ENCODE data around the gene LAMTOR2.
A peak's percentile ranks its signal among the peaks of the same experiment; 100 is the strongest.

Gene LAMTOR2

GRCh38 chr1:156103521-156103947, 49.0 kb downstream of the LAMTOR2 start:
- TF ChIP-seq CTCF (IDR thresholded peaks at IDR 0.05), result no peak
- Histone ChIP-seq H3K27ac (peak overlapping the region; percentile 93), H3K4me3 (ENCODE audit: low read depth, low read length) (peak overlapping the region; percentile 23)

GRCh38 chr1:156104065-156104810, 49.7 kb downstream of the LAMTOR2 start:
- Histone ChIP-seq H3K27me3 (ENCODE audit: control insufficient read depth, insufficient read depth, low read length) (no peaks in the 10 kb centered on the region), H3K36me3 (ENCODE audit: control insufficient read depth, insufficient read depth, low read length) (no peaks in the 10 kb centered on the region), H3K4me3 (ENCODE audit: low read depth, low read length) (peak overlapping the region; percentile 23), H3K79me2 (no peaks in the 10 kb centered on the region), H3K4me2 (ENCODE audit: low read length) (peak overlapping the region; percentile 43), H3K4me1 (peaks cover 22% of the 10 kb centered on the region), H2AFZ (peak overlapping the region; percentile 45), H3K27ac (peak overlapping the region; percentile 93), H3K9me3 (ENCODE audit: control insufficient read depth, low read length) (no peaks in the 10 kb centered on the region), H3K9ac (no peak overlapping the region)
- TF ChIP-seq CTCF (IDR thresholded peaks at IDR 0.05), result no peak

More at GRCh38 chr1:156103521-156103947, 49.0 kb downstream of the LAMTOR2 start:
- Histone ChIP-seq H3K27me3 (ENCODE audit: control insufficient read depth, insufficient read depth, low read length) (no peaks in the 10 kb centered on the region), H3K36me3 (ENCODE audit: control insufficient read depth, insufficient read depth, low read length) (no peaks in the 10 kb centered on the region), H3K79me2 (no peaks in the 10 kb centered on the region), H2AFZ (peak overlapping the region; percentile 45), H3K9ac (no peak overlapping the region), H3K9me3 (ENCODE audit: control insufficient read depth, low read length) (no peaks in the 10 kb centered on the region), H3K4me1 (peaks cover 22% of the 10 kb centered on the region), H3K4me2 (ENCODE audit: low read length) (peak overlapping the region; percentile 43)

GRCh38 chr1:156104861-156105832, 50.6 kb downstream of the LAMTOR2 start:
- H2AFZ ChIP-seq, result peak overlapping the region; percentile 66
- TF ChIP-seq CTCF (IDR thresholded peaks at IDR 0.05), result no peak

GRCh38 chr1:156106624-156107488, 52.3 kb downstream of the LAMTOR2 start:
- no peaks in the 10 kb centered on the region for H3K9me3 ChIP-seq (ENCODE audit: control insufficient read depth, low read length)
- no peaks in the 10 kb centered on the region for H3K27me3 ChIP-seq (ENCODE audit: control insufficient read depth, insufficient read depth, low read length)
- H3K79me2 ChIP-seq, result no peaks in the 10 kb centered on the region
- peak overlapping the region; percentile 43 for H3K4me2 ChIP-seq (ENCODE audit: low read length)
- H3K9ac ChIP-seq, result no peak overlapping the region
- H3K36me3 ChIP-seq (ENCODE audit: control insufficient read depth, insufficient read depth, low read length), result no peaks in the 10 kb centered on the region
- peak overlapping the region; percentile 79 for H2AFZ ChIP-seq
- H3K27ac ChIP-seq, result peak overlapping the region; percentile 96
- H3K4me3 ChIP-seq (ENCODE audit: low read depth, low read length), result peak overlapping the region; percentile 11
- TF ChIP-seq CTCF (IDR thresholded peaks at IDR 0.05), result no peak
- H3K4me1 ChIP-seq, result peaks cover 25% of the 10 kb centered on the region

More at GRCh38 chr1:156104861-156105832, 50.6 kb downstream of the LAMTOR2 start:
- H3K79me2 ChIP-seq, result no peaks in the 10 kb centered on the region
- peaks cover 22% of the 10 kb centered on the region for H3K4me1 ChIP-seq
- H3K27me3 ChIP-seq (ENCODE audit: control insufficient read depth, insufficient read depth, low read length), result no peaks in the 10 kb centered on the region
- H3K4me2 ChIP-seq (ENCODE audit: low read length), result peak overlapping the region; percentile 76
- peak overlapping the region; percentile 5 for H3K9ac ChIP-seq
- no peaks in the 10 kb centered on the region for H3K36me3 ChIP-seq (ENCODE audit: control insufficient read depth, insufficient read depth, low read length)
- H3K9me3 ChIP-seq (ENCODE audit: control insufficient read depth, low read length), result no peaks in the 10 kb centered on the region
- peak overlapping the region; percentile 93 for H3K27ac ChIP-seq
- peak overlapping the region; percentile 45 for H3K4me3 ChIP-seq (ENCODE audit: low read depth, low read length)
